NCI-H146 treated with DMSO at 0.1 percent for 48 hours (cell line): ENCODE results near the gene CLCN1.

Experiments
- DNase-seq: peaks from one replicate; lab custom pipeline; 2025; ENCODE audit not compliant: unreplicated experiment; lab: John Stamatoyannopoulos, UW

CLCN1 gene

DNA sequence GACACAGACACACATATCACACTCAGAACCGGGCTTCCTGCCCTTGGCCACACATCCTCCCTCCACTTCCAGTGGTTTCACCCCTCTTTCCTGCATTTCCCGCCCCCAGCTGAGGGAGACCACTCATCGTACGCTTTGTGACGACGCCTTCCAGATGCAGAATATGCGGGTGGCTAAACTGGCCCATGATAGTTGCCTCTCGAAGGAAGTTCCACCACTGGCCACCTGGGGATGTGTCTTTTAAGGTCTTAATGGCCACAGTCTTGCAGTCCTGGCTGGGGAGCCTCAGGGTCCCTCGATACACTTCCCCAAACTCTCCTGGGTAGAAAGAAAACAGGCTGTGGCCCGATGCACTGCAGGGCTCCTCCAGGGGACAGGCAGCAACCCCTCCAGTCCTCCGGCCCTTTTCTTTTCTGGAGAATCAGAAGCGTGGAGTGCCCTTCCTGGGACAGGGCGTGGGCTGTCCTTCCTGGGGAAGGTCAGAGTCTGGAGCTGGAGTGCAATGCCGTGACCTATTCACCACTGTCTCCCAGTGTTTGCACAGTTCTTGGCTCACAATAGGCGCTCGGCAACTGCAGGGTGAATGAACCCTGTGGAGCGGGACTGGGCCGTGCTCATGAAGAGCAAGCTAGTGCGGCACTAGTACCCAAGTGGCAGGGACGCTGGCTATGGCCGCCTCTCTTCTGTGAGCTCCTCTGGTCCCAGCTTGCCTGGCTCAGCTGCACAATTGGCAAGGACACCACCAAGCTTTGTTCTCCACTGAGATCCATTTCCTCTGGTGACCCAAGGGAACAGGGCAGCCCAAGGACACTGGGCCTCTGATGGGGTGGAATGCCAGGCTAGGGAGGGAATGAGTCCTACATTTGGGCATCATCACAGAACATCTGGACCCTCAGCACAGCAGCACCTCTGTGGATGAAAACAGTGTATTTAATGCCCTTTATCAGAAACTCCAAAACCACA, 79.6 kb downstream of the CLCN1 start:
- no peak for DNase-seq

DNA sequence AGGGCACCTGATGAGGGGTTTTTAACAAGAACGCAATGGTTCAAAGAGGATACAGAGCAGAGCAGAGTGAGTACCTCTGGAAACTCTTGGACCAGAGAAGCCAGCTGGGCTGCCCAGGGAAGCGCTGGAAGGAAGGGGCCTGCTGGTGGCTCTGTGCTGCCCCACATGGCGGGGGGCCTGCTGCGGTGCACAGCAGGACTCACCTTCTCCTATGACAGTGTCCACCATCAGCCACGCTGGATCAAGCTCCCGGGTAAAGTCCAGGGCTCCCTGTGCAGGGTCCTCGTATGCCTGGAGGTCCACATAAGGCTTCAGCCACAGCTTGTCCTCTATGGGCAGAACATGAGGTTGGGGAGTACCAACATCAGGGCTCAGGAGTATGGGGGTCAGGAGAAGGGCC, 80.3 kb downstream of the CLCN1 start:
- DNase-seq = no peak

DNA sequence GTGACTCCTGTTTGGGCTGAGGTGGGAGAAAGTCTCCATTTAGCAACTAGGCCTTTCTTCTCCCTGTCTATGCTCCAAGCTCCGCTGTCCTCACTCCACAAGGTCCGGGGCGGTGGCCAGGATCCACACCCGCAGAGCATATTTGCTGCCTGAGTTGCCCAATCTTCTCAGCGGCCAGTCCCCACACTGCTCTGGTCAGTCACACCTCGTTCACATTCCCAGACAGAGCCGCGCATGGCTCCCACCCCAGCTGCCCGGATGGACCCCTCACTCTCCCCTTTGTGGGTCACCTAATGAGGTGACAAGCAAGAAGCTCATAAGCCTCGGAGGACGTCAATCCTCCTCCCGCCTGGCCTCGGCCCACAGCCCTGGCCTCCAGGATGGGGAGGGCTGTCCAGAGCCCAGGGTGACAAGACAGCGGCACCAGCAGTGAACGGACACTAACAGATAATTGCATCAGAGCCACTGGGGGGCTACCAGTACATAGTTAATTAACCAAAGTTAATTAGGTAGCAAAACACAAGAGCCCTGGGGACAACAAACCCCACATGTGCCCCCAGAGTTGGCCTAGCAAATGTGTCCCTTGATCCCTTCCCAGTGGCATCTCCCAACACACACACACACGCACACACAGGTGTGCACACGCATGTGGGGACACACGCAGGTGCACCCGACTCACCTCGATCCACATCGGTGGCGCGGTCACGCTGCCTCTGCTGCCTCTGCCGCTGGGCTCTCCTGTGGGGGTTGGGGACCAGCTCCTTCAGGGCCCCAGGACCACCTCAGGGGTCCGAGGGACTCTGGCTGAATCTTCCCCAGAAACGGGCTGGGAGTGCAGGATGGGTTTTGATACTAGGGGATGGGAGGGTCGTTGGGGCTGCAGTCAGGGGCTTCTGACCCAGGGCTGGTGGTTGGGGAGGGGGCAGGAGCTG, 81.0 kb downstream of the CLCN1 start:
- no peak for DNase-seq

DNA sequence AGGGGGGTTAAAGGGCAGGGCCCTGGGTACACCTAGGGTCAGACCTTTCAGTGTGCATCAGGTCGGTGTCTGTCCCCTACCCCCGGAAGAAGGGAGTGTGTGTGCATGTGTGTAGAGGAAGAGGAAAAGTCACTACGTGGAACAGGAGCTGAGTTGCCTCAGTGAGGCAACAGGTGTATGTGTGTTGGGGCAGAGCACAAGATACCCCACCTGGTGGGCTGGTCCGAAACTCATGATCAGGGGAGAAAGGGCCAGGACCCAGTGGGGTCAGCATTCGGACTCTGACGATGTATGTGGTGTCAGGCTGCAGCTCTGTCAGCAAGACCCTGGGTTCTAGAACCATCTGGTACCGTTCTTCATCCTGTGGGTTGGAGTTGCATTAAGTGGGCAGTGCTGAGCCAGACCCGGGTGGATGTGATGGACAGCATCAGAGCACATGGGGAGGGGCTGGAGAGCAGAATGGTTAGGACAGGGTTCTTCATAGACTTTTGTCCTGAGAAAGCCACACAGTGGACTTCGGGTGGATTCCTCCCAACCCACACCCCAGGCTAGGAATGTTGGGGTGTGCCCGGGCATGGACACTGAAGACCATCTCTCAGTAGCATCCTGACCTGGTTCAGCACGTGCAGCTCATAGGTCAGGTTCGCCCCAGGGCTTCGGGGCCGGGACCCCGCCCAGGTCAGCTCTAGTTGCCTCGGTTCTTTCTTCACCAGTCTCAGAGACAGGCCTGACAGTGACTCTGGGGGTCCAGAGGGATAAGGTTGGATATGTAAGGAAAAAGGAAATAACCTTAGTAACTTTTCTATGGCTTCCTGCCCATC, 82.0 kb downstream of the CLCN1 start:
- no peak for DNase-seq

DNA sequence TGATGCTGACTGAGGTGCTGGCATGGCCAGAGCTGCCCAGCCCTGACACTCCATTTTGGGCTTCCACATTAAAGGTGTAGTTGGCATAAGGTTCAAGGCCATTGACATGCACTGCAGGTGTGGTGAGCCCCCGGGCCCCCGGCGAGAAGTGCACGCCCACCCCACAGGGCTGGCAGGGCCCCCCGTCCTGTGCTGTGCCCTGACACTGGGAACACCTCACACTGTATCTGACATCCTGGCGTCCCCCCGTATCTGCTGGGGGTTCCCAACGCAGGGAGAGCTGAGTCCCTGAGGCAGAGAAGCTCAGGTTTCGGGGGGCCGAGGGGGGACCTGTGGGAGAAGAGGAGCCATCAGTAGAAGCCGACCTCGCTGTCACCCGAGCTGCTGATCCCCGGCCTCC, 82.7 kb downstream of the CLCN1 start:
- no peak for DNase-seq

DNA sequence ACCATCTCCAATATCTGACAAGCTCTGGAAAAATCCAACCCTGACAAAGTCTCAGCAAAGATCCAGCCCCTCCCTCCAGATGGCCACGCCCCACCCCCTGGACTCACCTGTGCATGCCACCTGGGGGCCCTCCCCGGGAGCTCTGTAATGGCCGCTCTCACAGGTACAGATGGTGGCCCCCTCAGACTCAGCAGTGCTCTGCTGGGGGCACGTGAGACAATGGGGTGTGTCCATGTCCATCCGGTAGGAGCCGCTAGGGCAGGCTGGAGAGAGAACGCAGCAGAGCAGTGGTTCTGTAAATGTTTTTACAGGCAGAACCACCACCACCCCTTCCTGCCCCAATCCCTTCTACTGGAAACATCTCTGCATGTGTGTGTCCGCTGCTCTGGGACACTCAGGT, 83.2 kb downstream of the CLCN1 start:
- no peak for DNase-seq

DNA sequence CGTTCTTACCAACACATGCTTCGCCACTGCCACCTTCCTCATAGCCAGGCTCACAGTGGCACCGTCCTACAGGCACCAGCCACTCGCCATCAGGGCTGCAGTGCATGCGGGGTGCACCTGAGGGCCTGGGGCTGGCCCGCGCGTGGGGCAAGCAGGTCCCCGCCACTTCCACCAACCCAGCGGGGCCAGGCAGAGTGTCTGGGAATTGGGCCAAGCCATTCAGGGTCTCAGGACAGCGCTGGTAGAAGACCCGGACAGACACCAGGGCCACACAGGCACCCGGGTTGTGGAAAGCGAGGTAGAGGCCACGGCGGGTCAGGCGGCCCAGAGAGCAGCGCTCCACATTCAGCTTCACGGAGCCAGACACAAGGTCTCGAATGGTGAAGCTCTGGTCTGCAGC, 83.7 kb downstream of the CLCN1 start:
- no peak for DNase-seq

DNA sequence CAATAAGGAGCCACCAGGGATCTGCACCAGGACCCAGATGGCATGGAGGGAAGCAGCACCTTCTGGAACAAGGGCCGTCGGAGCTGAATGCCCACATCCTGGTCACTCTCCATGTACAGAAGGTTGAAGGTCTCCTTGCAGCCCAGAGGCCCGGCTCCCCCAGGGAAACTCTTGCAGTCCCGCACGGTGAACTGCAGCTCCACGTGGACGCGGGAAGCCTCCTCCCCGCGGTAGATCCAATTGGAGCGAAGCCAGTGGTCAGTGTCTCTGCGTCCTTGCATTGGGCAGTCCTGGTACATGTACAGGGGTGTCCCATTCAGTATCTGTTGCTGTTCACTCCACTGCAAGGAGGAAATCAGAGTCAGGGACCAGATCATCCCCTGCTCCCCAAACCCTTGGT, 85.4 kb downstream of the CLCN1 start:
- no peak for DNase-seq
